D721Med (cell line): Measurements from ENCODE around the gene ZNF212.
"Not testable (repeated sequence)": the region's sequence is repeated elsewhere in the genome, so short reads cannot be mapped to it uniquely, and the experiment has no call there.

ENCODE experiments used
- DNase-seq: peaks from one replicate; pipeline ENCODE4 v3.0.0; 2011; ENCODE audit warnings: low spot score; ENCODE audit not compliant: insufficient read length
- FAIRE-seq: peaks from 2 replicates; lab custom pipeline; 2011; peaks lifted over from hg19 to GRCh38; lab: Jason Lieb, UNC
- CTCF ChIP-seq: IDR thresholded peaks from 2 replicates; pipeline ENCODE4 v1.5.1; 2012; ENCODE audit warnings: mild to moderate bottlenecking, control low read depth; ENCODE audit not compliant: insufficient read depth; ENCODE audit errors: missing control alignments

The ZNF212 gene

GRCh38 chr7:149240637-149241036, 1.2 kb downstream of the ZNF212 start:
- TF ChIP-seq CTCF, result no peak
- FAIRE-seq (no peak), DNase-seq (no peak)

DNA sequence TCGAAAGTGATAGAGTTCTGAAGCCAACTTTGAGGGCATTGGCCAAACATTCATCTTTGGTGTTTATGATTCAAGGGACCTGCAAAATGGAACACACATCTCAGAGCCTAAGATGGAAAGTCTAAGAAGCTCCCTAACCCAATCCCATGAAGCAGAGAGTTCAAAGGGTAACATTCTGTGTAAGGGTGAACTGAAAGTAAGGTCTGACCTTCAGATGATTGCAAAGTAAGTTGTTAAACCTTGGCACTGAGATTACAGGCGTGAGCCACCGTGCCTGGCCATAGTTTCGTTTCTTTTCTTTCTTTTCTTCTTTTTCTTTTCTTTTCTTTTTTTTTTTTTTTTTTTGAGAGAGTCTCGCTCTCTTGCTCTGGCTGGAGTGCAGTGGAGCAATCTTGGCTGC, 2.2 kb downstream of the ZNF212 start:
- DNase-seq (no peak), FAIRE-seq (no peak)
- no peak for TF ChIP-seq CTCF

- no peak for FAIRE-seq
- DNase-seq, result no peak
- TF ChIP-seq CTCF, result no peak
These were observed 5.8 kb downstream of the ZNF212 start for GRCh38 chr7:149245244-149245643.

DNA sequence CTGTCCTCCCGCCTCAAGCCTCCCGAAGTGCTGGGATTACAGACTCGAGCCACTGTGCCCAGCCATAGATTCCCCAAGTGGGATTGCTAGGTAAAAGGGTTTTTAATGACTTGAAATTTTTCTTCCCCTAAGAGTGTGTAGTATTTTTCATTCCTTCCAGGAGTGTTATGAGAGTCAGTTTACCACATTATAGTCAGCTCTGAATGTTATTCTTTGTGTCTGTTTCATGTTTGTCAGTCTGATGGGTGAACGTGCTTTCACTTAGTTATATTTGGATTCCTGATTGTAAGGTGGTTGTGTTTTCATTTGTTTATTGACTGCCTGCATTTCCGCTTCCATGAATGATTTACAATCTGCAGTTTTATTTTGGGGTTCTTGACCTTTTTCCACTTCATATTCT, 6.3 kb downstream of the ZNF212 start:
- FAIRE-seq (no peak), DNase-seq (no peak)
- no peak for TF ChIP-seq CTCF

- no peak for DNase-seq
- no peak for TF ChIP-seq CTCF
- FAIRE-seq, result no peak
These were observed 9.3 kb downstream of the ZNF212 start for GRCh38 chr7:149248777-149249176.

GRCh38 chr7:149250151-149250550, 10.7 kb downstream of the ZNF212 start:
- FAIRE-seq, DNase-seq: not testable (repeated sequence)

GRCh38 chr7:149251518-149251917, 12.1 kb downstream of the ZNF212 start:
- FAIRE-seq, DNase-seq: not testable (repeated sequence)

GRCh38 chr7:149252378-149252777, 12.9 kb downstream of the ZNF212 start:
- FAIRE-seq, result no peak
- no peak for TF ChIP-seq CTCF

More at GRCh38 chr7:149252378-149252777, 12.9 kb downstream of the ZNF212 start:
- DNase-seq, result no peak
